Lower leg skin (tissue), 4 donors: ENCODE results near the gene AMBRA1. TPM values are rescaled to one million over a fixed set of nuclear protein-coding genes. Genes with fewer than 3 reads are reported as not detected.

Source experiments
- DNase-seq, 2 donors: peaks; one replicate each; pipeline ENCODE4 v3.0.0-alpha.2; 2019; ENCODE audit warnings: low spot score in 2 of 2
- H3K4me3 ChIP-seq: fragments of 200-600 bp; sonication (generic); 2 replicates; pipeline ENCODE4 v1.5.1; 2017; ENCODE audit warnings: mild to moderate bottlenecking, low read depth; ENCODE audit not compliant: poor library complexity, severe bottlenecking
- POLR2A ChIP-seq, 2 donors: fragments of 450-650 bp; IDR thresholded peaks; one replicate each; pipeline ENCODE4 v1.6.1; 2016 to 2017; ENCODE audit warnings: antibody characterized with exemption in 2 of 2, mild to moderate bottlenecking in 1 of 2, moderate library complexity in 1 of 2
- WGBS, 2 donors: methylation state at CpG; one replicate each; pipeline ENCODE4 v1.1.5; 2018; 5-methylcytosine and 5-hydroxymethylcytosine counted together
- intact Hi-C: fragments of 100-400 bp; cut with DNase I; formaldehyde crosslinking; loops from one replicate; pipeline ENCODE4 v1.15.0; 2023; ENCODE audit warnings: low total_unique reads
- total RNA-seq, 4 donors: library from RNA; depleted of rRNA; stranded (reverse); fragments of >200 nt; gene quantifications; one replicate each; pipeline ENCODE4 v1.1.0, GENCODE V29; 2016
- TF ChIP-seq, protein P1 (sequence below), 3 donors: fragments of 450-650 bp; IDR thresholded peaks; one replicate each; pipeline ENCODE4 v1.5.1; 2016; ENCODE audit warnings: antibody characterized with exemption in 3 of 3, mild to moderate bottlenecking in 3 of 3, moderate library complexity in 2 of 3

Gene AMBRA1
- total RNA-seq, 4 donors from 2014 or later, result 31.5 to 67.5 (median 36.2) TPM

DNA sequence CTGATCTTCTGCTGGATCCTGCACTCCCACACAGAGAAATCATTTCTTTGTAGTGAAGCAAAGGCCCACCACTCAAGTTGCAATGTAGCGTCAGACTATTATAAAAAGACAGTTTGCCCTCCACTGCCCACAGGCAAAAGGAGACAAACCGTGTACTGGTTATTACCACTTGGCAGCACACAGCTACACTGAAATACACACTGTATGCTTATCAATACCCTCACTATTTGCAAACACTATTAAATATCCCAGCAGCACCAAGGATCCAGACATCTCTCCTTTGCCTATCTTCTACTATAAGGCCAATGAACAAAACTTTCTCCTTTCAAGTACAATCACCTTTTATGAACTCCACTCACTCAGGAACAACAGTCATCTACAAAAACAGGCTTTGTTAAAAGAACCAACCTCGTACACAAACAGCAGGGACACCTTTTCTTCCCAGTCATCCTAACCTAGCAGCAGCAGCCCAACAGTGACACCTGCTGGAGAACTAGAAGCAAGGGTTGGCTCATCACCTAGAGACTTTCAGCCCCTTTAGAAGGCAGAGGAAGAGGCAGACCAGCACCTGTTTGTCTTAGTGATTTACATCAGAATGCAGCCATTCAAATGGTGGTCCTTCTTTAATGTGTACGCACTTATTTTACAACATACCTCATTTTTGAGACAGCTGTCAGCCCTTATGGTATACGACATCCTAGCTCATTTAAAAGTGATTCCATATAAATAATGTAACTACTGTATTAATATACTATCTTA is 56.1 kb downstream of the AMBRA1 start:
- peak; percentile 40 to 89 for DNase-seq
- intact Hi-C loops, result no loop called here
- H3K4me3 ChIP-seq, result no peak overlapping the region
- 60 to 67% methylated on average over 5 of the region's 5 CpGs for WGBS, 2 donors
- no peak for TF ChIP-seq POLR2A (IDR thresholded peaks at IDR 0.05)
- TF ChIP-seq, protein P1, sequence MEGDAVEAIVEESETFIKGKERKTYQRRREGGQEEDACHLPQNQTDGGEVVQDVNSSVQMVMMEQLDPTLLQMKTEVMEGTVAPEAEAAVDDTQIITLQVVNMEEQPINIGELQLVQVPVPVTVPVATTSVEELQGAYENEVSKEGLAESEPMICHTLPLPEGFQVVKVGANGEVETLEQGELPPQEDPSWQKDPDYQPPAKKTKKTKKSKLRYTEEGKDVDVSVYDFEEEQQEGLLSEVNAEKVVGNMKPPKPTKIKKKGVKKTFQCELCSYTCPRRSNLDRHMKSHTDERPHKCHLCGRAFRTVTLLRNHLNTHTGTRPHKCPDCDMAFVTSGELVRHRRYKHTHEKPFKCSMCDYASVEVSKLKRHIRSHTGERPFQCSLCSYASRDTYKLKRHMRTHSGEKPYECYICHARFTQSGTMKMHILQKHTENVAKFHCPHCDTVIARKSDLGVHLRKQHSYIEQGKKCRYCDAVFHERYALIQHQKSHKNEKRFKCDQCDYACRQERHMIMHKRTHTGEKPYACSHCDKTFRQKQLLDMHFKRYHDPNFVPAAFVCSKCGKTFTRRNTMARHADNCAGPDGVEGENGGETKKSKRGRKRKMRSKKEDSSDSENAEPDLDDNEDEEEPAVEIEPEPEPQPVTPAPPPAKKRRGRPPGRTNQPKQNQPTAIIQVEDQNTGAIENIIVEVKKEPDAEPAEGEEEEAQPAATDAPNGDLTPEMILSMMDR (IDR thresholded peaks at IDR 0.05), result peak in 1 of 3 donors; percentile 66

DNA sequence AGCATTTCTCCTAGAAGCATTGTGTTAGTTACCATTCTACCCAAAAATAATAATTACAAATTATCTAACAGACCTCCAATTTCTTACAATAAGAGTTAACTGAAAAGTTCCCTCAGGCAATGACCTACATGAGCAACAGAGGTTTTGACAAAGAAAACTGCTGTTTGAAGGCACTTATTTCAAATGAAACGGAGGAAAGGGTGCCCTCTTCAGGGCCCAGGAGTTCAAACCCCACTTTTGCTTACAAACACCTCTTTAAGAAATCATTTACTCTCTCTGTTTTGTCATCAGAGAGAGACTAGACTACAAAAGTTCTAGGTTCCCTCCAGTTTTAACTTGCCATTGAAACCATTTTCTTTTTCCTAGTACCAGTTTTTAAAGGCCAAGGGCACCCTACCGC is 56.7 kb downstream of the AMBRA1 start:
- intact Hi-C loops, result no loop called here
- no peak overlapping the region for H3K4me3 ChIP-seq
- DNase-seq, result no peak
- TF ChIP-seq POLR2A (IDR thresholded peaks at IDR 0.05), result no peak
- TF ChIP-seq, protein P1 (IDR thresholded peaks at IDR 0.05), result no peak
- 75 to 79% methylated on average over 2 of the region's 2 CpGs for WGBS, 2 donors

DNA sequence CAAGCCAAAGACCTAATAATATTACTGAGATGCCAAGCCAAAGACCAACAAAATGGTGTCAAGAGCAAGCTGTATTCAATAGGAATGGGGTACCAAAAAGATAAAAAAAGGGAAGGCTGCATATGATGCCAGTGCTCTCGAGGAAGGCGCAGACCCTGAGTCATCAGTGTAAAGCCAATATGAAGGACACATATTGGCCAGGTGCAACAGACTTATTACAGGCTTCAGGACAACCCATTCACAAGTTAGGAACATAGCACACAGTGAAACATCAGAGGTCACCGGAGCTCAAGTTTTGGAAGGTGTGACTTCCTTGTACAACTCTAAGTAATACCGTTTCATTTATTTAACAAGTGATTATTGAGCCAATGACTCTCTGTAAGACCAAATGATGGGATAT is 58.1 kb downstream of the AMBRA1 start:
- no peak for DNase-seq
- intact Hi-C loops, result no loop called here
- H3K4me3 ChIP-seq, result no peak overlapping the region
- TF ChIP-seq, protein P1 (IDR thresholded peaks at IDR 0.05), result no peak
- TF ChIP-seq POLR2A (IDR thresholded peaks at IDR 0.05), result no peak
- WGBS, 2 donors, result 91% methylated on average over 4 of the region's 4 CpGs

DNA sequence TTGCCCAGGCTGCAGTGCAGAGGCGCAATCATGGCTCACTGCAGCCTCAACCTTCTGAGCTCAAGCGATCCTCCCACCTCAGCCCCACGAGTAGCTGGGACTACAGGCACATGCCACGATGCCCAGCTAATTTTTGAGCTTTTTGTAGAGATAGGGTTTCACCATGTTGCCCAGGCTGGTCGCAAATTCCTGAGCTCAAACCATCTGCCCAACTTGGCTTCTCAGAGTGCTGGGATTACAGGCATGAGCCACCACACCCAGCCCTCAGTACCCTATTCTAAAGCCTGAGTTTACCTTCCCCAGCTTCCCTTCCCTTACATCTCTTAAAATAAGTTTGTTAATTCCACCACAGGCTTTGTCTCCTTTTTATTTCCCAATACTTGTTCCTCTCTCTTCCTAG is 59.1 kb downstream of the AMBRA1 start:
- TF ChIP-seq, protein P1 (IDR thresholded peaks at IDR 0.05), result no peak
- no peak for TF ChIP-seq POLR2A (IDR thresholded peaks at IDR 0.05)
- intact Hi-C loops, result no loop called here
- 75 to 84% methylated on average over 5 of the region's 5 CpGs for WGBS, 2 donors
- no peak for DNase-seq
- H3K4me3 ChIP-seq, result no peak overlapping the region

DNA sequence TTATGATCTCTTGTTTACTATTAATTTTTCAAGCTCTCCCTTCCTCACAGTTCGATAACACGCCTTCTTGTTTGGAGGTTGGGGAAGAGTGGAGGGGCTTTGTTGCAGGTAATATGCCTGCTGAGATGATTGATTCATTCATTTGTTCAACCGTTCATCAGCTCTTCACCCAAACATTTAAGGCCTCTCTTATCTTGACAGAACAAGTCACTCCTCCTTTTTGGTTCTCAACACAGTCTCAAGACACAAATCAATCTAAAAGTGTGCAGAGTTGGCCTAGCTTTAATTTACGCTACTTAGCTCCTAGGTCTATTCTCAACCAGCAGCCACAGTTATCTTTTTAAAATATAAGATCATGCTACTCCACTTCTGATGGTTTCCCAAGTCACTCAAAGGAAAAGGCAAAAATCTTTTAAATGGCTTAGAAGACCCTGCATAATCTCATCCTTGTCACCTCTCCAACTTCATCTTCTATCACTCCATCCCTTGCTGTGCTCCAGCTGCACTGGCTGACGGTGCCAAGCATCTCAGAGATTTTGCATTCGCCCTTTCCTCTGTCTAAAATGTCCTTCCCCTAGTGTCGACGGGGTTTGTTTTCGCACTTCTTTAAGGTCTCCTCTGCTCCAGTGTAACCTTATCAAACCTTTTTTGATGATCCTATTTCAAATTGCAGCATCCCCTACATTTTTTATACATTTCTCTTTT is 60.3 kb downstream of the AMBRA1 start:
- 89 to 92% methylated on average over 9 of the region's 9 CpGs for WGBS, 2 donors
- intact Hi-C loops, result no loop called here
- no peak overlapping the region for H3K4me3 ChIP-seq
- TF ChIP-seq, protein P1 (IDR thresholded peaks at IDR 0.05), result no peak
- no peak for TF ChIP-seq POLR2A (IDR thresholded peaks at IDR 0.05)
- DNase-seq, result no peak
